HG03280 (cell line): ENCODE results near the gene DENR.
"Not testable (repeated sequence)": the region's sequence is repeated elsewhere in the genome, so short reads cannot be mapped to it uniquely, and the experiment has no call there.

Source experiments
- ATAC-seq: cut with Tn5 transposase; IDR thresholded peaks from one replicate; pipeline ENCODE4 v1.9.1; 2021; ENCODE audit warnings: mild to moderate bottlenecking, moderate library complexity; ENCODE audit not compliant: unreplicated experiment

The DENR gene, protein sequence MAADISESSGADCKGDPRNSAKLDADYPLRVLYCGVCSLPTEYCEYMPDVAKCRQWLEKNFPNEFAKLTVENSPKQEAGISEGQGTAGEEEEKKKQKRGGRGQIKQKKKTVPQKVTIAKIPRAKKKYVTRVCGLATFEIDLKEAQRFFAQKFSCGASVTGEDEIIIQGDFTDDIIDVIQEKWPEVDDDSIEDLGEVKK

DNA sequence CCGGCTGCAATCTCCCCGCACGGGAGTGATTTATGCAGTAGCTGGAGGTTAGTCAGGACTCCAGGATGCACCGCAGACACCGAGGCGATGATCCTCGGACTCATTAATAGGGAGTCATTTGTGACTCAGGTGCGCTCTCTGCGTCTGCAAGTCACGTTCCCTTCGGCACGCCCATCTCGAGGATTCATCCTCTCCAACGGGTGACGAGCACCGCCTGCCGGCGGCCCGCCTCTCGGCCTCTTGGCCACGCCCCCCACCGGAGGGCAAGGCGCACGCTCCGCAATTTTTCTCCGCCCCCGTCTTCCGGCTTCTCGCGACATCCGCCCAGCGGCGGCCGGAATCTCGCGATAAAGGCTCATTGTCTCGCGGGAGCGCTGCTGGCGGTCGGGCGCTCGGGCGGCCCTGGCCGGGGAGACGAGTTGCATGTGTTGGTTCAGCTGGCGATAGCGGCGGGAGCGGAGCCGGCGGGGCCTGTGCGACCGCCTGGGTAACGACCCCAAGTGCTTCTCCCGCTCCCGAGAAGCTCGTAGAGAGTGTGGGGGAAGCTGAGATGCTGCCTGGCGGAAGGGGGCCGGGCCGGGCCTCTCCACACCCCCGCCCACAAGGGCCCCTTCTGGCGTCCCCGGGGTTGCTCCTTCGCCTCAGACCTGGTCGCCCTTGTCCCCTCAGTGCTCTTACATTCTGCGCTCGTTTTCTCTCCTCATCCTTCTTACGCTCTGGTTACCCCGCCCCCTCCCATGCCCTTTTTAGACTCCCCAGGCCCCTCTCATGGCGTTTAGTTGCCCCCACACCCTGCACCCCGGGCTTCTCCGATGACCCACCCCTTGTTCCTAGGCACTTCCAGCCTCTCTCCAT lies at the start of gene DENR:
TSS of gene DENR (plus strand) at position 361 of the 855 bp plus-strand sequence. CDS start 878 bp downstream, outside the sequence.
- ATAC-seq, result peak; percentile 94

DNA sequence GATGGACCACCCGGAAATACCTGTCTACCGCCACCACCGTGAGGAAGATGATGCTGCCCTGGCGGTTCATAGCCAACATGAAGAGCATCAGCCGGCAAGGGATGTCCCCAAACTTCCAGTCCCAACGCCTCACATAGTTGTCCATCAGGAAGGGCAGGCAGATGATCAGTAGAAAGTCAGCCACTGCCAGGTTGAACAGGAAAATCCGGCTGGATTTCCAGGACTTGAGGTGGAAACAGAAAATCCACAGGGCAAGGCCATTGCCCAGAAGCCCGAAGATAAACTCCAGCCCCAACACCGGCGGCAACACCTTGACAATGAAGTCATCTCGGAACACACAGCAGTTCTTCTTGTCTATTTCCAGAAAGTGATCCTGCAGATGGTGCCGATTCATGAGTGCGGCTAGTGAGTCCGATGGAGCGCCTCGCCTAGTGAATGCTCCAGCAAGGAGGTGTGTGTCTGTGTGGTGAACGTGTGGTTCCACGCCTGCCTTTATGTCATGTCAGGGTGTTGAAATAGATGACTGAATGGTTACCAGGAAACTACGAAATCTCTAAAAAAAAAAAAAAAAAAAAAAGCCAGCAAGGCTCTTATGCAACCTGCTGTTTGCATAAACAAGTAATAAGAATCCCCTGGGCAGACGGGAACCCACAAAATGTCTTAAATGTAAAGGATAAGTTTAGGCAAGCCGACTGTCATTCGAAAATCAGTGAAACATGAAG lies 49.6 kb upstream of the DENR start, which contains the start of gene HCAR2:
TSS of gene HCAR2 (minus strand) at position 468 of the 722 bp plus-strand sequence. CDS start at position 394, 74 bp downstream.
- ATAC-seq, result not testable (repeated sequence)

DNA sequence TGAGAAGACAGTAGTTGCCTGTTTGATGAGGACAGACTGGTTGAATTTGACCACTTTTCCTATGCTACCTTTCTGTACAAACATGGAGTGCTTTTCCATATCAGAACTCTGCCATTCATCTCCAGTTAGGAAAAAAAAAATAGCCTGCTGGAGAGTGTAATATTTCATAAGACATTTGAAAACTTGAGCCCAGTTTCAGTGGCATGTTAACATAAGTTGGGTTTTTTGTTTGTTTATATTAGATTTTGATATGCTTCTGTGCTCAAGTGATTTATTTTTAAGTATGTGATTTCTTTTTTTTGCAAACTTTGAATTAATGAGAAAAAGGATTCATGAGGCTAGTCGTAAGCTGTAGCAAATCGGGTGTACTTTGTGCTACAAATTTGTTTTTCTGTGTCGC lies 48.8 kb upstream of the DENR start:
- not testable (repeated sequence) for ATAC-seq

DNA sequence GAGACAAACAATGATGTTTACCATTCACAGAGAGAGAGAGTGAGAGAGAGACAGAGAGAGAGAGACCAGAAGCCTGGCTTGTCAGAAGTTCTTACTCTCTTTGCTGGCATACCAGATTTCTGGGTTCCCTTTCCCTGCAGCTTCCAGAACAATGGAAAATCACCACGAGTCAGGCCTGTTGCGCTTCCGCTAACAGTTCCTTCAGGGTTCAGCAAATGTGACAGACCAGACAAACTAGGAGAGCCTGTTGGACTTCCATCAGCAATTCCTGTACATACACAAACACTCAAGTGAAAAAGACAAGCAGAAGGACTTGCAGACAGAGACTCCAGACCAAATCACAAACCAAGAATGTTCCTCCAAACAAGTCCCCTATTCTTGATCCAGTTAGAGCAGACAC lies 43.3 kb upstream of the DENR start:
- not testable (repeated sequence) for ATAC-seq

DNA sequence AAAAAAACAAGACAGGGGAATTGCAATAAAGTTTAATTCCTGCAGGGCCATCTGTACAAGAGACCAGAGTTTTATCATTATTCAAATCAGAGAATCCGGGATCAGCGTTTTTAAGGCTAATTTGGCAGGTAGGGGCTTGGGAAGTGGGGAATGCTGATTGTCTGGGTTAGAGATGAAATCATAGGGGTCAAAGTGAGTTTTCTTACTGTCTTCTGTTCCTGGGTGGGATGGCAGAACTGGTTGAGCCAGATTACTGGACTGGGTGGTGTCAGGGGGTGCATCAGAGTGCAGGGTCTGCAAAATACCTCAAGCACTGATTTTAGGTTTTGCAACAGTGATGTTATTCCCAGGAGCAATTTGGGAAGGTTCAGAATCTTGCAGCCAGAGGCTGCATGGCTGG lies 42.3 kb upstream of the DENR start:
- not testable (repeated sequence) for ATAC-seq

DNA sequence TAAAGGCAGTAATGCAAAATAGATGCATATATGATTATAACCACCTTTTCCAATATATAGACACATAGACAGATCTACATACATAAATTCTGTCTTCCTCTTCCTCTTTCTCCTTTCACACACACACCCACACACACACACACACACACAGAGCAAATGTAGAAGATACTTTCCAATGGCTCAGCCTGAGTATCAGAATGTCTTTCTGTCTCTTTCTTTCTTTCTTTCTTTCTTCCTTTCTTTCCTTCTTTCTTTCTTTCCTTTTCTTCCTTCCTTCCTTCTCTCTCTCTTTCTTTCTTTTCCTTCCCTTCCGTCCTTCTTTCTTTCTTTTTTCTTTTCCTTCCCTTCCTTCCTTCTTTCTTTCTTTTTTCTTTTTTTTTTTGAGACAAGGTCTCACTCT lies 41.4 kb upstream of the DENR start:
- ATAC-seq, result not testable (repeated sequence)

DNA sequence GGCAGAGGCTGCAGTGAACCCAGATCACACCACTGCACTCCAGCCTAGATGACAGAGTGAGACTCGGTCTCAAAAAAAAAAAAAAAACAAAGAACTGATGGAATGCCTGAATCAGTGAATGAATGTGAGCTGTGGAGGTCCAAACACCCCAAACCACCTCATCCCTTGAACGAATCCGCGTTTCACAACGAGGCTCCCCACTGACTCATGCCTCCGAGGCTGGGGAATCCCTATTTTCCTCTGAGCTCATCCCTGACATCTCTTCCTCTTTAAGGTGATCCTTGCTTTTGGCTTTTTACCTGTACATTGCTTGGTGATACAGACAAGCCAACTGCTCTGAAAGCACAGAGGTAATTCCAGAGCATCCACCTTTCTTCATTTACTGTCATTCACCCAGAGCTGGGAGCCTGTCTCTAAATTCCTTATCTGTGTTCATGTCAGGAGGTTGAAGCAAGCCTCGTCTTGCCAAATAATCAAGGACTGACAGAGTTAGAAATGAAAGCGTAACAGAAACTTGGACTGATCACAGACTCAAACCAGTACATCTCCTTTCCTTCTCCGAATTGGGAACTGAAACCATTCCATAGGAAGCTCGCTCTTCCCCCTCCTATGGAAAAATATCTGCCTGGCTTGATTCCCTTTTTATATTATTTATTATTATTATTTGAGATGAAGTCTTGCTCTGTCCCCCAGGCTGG lies 39.0 kb upstream of the DENR start:
- ATAC-seq, result not testable (repeated sequence)

DNA sequence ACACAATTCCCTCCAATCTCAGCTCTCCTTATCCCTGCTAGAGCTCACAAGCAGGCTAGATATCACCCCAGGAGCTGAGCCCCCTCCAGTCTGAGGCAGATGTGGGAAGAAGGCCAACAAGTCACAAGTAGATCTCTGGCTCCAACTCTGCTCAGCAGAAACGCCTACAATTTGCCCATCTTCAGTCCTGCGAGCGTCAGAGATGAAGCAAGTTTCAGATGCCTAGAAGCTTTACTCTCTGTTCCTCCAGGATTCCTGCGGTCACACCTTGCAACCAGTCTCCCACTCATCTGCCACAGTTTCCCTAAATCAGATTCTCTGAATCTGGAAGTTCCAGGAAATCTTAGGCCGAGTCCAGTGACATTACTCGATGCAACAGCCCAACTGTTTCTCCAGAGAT lies 37.4 kb upstream of the DENR start:
- not testable (repeated sequence) for ATAC-seq

DNA sequence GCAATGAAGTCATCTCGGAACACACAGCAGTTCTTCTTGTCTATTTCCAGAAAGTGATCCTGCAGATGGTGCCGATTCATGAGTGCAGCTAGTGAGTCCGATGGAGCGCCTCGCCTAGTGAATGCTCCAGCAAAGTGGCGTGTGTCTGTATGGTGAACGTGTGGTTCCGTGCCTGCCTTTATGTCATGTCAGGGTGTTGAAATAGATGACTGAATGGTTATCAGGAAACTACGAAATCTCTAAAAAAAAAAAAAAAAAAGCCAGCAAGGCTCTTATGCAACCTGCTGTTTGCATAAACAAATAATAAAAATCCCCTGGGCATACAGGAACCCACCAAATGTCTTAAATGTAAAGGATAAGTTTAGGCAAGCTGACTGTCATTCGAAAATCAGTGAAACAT lies 36.0 kb upstream of the DENR start, which contains the start of gene HCAR3:
TSS of gene HCAR3 (minus strand) at position 154 of the 400 bp plus-strand sequence. CDS start at position 80, 74 bp downstream.
- ATAC-seq, result not testable (repeated sequence)

DNA sequence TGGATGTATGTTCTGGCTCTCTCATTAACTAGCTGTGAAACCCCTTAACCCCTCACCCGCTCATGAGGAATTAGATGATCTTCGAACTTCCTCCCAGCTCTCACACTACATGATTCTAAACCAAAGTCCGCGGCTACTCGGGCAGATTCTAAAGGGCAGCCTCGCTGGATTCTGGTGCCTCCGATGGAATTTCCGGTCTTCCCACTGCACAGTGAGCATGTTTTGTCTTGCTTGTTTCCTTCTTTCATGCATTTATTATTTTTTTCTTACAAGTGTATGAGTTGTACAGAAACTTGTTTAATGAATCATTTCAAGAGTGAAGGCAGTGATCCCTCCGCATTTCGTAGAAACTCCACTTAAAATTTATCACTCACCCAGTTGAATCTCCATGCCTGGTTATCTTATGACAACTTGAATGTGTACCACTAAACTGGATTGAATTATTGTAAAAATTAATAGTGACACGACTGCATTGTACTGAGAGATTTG lies 31.5 kb upstream of the DENR start:
- no peak for ATAC-seq

DNA sequence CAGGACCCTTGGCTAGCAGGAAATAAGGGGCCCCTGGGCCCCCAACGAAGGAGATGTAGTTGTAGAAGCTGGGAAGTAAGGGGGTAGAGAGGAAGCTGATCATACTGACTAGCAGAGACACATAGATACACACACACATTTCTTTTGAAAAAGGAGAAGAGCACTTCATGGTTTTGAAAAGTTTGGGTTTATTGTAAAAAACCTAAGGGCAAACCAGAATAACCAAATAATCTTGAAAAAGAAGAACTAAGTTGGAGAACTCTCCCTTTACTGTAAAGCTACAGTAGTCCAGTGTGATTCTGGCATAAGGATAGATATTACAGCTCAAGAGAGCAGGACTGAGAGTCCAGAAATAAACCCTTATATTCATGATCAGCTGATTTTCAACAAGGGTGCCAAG lies 30.2 kb upstream of the DENR start:
- ATAC-seq, result no peak

DNA sequence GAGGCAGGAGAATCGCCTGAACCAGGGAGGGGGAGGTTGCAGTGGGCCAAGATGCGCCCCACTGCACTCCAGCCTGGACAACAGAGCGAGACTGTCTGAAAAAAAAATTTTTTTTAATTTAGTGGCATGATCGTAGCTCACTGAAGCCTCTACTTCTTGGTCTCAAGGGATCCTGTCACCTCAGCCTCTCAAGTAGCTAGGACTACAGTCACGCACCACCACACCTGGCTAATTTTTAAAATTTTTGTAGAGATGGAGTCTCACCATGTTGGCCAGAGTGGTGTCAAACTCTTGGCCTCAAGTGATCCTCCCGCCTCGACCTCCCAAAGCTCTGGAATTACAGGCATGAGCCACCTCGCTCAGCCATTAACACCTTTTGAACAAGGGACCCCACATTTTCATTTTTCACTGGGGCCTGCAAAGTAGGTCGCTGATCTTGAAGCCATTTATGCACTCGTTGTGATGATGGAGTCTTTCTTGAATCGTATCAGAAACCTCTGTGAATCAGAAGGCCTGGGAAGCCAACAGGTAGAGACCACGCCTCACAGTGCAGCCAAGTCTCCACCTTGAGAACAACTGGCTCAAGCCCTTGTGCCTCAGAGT lies 27.9 kb upstream of the DENR start:
- ATAC-seq, result no peak

DNA sequence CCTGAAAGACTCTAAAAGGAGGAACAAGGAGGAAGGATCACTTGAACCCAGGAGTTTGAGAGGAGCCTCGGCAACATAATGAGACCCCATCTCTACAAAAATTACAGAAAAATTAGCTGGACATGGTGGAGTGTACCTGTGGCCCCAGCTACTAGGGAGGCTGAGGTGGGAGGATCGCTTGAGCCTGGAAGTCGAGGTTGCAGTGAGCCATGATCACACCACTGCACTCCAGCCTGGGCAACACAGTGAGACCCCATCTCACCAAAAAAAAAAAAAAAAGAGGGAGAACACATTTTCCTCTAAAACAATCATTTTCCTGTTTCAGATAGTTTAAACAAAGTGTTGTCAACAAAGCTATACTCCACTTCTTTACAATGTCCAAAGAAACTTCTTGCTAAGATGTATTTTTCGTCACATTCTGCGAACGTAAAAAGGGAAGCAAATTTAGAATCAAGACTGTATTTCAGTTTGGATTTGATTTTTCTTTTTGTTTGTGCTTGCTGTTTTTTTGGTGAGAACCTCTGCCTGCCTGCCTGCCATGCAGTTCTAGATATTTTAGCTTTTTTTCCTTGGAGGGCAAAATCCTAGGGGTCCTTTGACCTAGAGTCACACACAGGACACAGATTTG lies 27.1 kb upstream of the DENR start:
- no peak for ATAC-seq

DNA sequence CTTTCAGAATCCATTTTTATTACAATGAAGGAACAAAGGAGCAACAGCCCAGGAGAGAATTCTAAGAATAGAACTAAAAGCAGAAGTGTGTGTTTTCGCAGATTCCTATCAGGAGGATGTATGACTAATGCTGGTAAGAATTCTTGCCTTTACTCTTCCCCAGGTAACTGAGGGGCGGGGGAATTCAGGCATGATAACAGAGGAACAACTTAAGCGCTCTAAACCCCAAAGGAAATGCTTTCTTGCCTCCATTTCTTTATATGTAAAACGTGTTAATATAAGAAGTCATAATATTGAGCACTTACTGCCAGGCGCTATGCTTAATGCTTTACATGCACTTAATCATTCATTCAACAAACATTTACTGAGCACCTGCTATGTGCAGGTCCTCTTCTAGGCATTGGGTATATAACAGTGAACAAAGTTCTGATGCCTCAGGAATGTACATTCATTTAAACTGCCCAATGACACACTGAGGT lies 26.5 kb upstream of the DENR start:
- ATAC-seq, result no peak

DNA sequence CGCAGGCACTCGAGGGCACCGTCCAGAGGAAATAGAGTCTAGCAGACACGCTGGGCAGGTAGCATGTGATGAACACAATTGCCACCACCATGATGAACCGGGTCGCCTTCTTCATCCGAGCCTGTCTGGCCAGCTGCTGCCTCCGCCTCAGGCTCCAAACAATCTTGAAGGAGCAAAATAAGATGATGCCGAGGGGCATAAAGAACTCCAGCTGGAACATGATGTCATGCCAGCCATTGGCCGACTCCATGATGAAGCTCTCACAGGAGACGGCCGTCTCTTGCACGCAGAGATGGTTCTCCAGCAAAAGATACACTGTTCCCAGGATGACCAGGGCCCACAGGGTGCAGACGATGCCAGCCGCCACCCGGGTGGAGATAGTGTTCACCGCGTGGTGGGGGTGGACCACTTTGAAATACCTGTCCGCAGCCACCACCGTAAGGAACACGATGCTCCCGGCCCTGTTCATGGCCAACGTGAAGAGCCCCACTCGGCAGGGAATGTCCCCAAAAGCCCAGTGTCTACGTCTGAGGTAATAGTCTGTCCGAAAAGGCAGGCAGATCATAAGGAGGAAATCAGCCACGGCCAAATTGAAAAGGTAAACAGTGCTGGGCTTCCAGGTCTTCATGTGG lies 22.9 kb upstream of the DENR start:
- no peak for ATAC-seq

DNA sequence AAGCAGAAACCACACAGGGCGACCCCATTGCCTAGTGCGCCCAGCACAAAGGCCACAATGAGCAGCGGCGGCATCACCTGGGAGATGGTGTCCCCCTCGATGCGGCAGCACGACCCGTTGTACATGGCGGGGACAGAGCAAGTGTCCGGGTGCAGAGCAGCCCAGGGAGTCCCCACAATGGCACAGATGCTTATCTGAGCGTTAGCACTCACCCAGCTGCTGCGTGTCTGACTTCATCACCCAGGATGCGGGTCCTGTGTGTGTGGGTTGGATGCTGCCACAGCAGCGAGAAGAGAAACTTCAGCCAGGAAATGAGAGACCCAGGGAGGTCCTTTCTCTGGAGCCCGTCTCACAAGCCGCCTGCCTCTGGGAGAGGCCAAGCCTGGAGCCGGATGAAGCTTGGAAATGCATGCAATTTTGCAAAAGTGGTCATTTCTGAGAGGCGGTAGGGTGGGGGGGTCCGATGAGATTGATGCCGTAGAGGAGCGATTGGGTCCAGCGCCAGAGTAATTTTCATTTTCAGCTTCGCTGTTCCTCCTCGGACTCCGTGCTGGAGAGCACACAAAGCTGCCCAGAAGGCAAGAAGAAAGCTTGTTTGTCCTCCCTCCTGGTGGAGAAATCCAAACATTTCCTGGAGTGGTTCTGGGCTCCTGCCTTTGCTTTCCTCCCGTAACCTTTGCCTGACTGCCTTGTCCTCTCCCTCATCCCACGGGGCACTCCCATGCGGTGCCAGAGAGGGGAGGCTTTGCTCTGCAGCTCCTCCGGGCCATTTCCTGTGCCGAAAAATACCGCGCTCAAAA lies 22.2 kb upstream of the DENR start, which contains the start of gene HCAR1:
TSS of gene HCAR1 (minus strand) at position 630 of the 800 bp plus-strand sequence. CDS start at position 125, 505 bp downstream.
- no peak for ATAC-seq

DNA sequence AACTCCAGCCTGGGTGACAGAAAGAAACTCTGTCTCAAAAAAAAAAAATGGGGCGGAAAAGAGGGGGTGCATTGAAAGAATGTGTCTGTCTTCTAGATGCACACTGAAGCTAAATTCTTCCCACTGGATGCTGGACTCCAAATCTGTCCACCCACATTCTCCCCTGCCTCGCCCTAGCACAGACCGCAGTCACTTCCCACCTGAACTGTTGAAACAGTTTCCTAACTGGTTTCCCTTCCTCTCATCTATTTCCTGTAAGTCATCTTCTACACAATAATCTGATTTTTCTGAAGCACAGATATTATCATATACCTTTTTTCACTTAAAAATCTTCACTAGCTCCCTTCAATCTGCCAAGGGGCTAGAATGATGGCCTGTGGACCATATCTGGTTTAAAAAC lies 20.5 kb upstream of the DENR start:
- no peak for ATAC-seq

DNA sequence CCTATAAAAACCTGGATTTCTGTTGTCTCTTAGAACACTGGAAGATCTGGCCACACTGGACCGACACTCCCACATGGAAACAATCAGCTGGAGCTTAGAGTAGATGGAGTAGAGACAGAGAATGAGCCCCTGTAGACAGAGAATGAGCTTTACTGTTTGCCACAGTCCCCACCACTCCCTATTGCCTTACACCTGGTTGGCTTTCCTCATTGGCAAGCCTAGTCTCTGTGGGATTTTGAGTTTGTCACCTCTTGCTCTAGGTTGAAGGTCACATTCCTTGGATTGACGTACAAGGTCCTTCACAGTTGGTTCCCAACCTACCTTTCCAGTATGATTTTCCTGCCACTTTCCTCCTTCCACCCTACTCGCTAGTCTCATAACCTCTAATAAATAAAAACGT lies 20.0 kb upstream of the DENR start:
- no peak for ATAC-seq
